Measurements from ENCODE around the gene MRPS18C.

GRCh38 chr4:83413676-83414075 lies 42.2 kb upstream of the MRPS18C start:
- TF ChIP-seq CTCF (IDR thresholded peaks at IDR 0.05) = no peak
- no peak for TF ChIP-seq POLR2A (IDR thresholded peaks at IDR 0.05)

Data from Peyer's patch (tissue), 4 donors.